HG02759 (cell line): ENCODE data around the gene LDLRAD4.
"Not testable (repeated sequence)": the region's sequence is repeated elsewhere in the genome, so short reads cannot be mapped to it uniquely, and the experiment has no call there.

Source experiments
- ATAC-seq: cut with Tn5 transposase; IDR thresholded peaks from one replicate; pipeline ENCODE4 v1.9.1; 2021; ENCODE audit warnings: mild to moderate bottlenecking, moderate library complexity; ENCODE audit not compliant: unreplicated experiment

LDLRAD4 gene

GRCh38 chr18:13245481-13246000, 27.0 kb downstream of the LDLRAD4 start:
- ATAC-seq = no peak

- no peak for ATAC-seq
Measured at GRCh38 chr18:13246121-13246520, 27.6 kb downstream of the LDLRAD4 start.

GRCh38 chr18:13246591-13246990, 28.0 kb downstream of the LDLRAD4 start:
- no peak for ATAC-seq

- no peak for ATAC-seq
Measured at GRCh38 chr18:13247506-13247905, 28.9 kb downstream of the LDLRAD4 start.

- ATAC-seq = no peak
Measured at GRCh38 chr18:13252686-13253410, 34.3 kb downstream of the LDLRAD4 start.

GRCh38 chr18:13253786-13254688, 35.5 kb downstream of the LDLRAD4 start:
- ATAC-seq = no peak

GRCh38 chr18:13254971-13255927, 36.7 kb downstream of the LDLRAD4 start:
- no peak for ATAC-seq

GRCh38 chr18:13256444-13257305, 38.1 kb downstream of the LDLRAD4 start:
- no peak for ATAC-seq

- ATAC-seq = no peak
Measured at GRCh38 chr18:13257361-13257980, 38.9 kb downstream of the LDLRAD4 start.

GRCh38 chr18:13258921-13259320, 40.4 kb downstream of the LDLRAD4 start:
- ATAC-seq = no peak

- ATAC-seq = no peak
Measured at GRCh38 chr18:13259701-13260100, 41.1 kb downstream of the LDLRAD4 start.

GRCh38 chr18:13260197-13260934, 41.8 kb downstream of the LDLRAD4 start:
- no peak for ATAC-seq

GRCh38 chr18:13260935-13261640, 42.5 kb downstream of the LDLRAD4 start:
- no peak for ATAC-seq

GRCh38 chr18:13261661-13262357, 43.2 kb downstream of the LDLRAD4 start:
- no peak for ATAC-seq

GRCh38 chr18:13262358-13262680, 43.8 kb downstream of the LDLRAD4 start:
- not testable (repeated sequence) for ATAC-seq

- no peak for ATAC-seq
Measured at GRCh38 chr18:13262839-13263691, 44.5 kb downstream of the LDLRAD4 start.
